Adipose tissue (tissue), 3 donors: Measurements from ENCODE around the gene COX19. TPM values are rescaled to one million over a fixed set of nuclear protein-coding genes. Genes with fewer than 3 reads are reported as not detected.
"Not testable (repeated sequence)": the region's sequence is repeated elsewhere in the genome, so short reads cannot be mapped to it uniquely, and the experiment has no call there.

Source experiments
- H3K27ac ChIP-seq: one replicate; pipeline ENCODE4 v1.5.1; 2013; ENCODE audit warnings: low read depth, low read length
- WGBS, 3 donors: extraction: QIAGEN DNeasy Blood & Tissue Kit; methylation state at CpG; one replicate each; pipeline ENCODE4 v1.1.7; 2013; 5-methylcytosine and 5-hydroxymethylcytosine counted together
- polyA plus RNA-seq, 3 donors: library from polyadenylated mRNA; stranded (reverse); fragments of 200-250 nt; gene quantifications; one replicate each; pipeline ENCODE4 v1.2.3, GENCODE V29; 2013
- donor health status: healthy with polysubstance abuse.
- donor health status: Bipolar disorder and iron deficiency.
- donor health status: healthy.

Gene COX19
- polyA plus RNA-seq, 3 donors = 3.7 to 5.1 (median 4.8) TPM

GRCh38 chr7:1012004-1012715 is 36.8 kb upstream of the COX19 start:
- 61 to 85% (median 72%) methylated on average over 32 of the region's 32 CpGs for WGBS, 3 donors
- no peak overlapping the region for H3K27ac ChIP-seq

GRCh38 chr7:1011297-1012003 is 36.1 kb upstream of the COX19 start:
- H3K27ac ChIP-seq = no peak overlapping the region
- 80 to 84% (median 83%) methylated on average over 13 of the region's 13 CpGs for WGBS, 3 donors

GRCh38 chr7:1010226-1010625 is 34.9 kb upstream of the COX19 start:
- 83 to 87% (median 85%) methylated on average over 13 of the region's 13 CpGs for WGBS, 3 donors

GRCh38 chr7:1009747-1010146 is 34.4 kb upstream of the COX19 start:
- 92 to 94% (median 93%) methylated on average over 21 to 22 of the region's 22 CpGs for WGBS, 3 donors
- H3K27ac ChIP-seq = no peak overlapping the region

More at GRCh38 chr7:1010226-1010625, 34.9 kb upstream of the COX19 start:
- H3K27ac ChIP-seq = no peak overlapping the region

- H3K27ac ChIP-seq = no peak overlapping the region
- WGBS, 3 donors = 93 to 95% (median 94%) methylated on average over 37 of the region's 37 CpGs
Observed at GRCh38 chr7:1008733-1009363, 33.5 kb upstream of the COX19 start.

- WGBS, 3 donors = 81 to 87% (median 84%) methylated on average over 14 to 15 of the region's 15 CpGs
- H3K27ac ChIP-seq = no peak overlapping the region
Observed at GRCh38 chr7:1007901-1008300, 32.6 kb upstream of the COX19 start.

- H3K27ac ChIP-seq = no peak overlapping the region
- WGBS, 3 donors = 92 to 95% (median 94%) methylated on average over 21 of the region's 21 CpGs
Observed at GRCh38 chr7:1005303-1005702, 30.0 kb upstream of the COX19 start.

- no peak overlapping the region for H3K27ac ChIP-seq
- WGBS, 3 donors = 83 to 87% (median 84%) methylated on average over 30 to 32 of the region's 32 CpGs
Observed at GRCh38 chr7:1004018-1004852, 28.9 kb upstream of the COX19 start.

- 85 to 94% (median 89%) methylated on average over 1 to 3 of the region's 7 CpGs for WGBS, 3 donors
- H3K27ac ChIP-seq = not testable (repeated sequence)
Observed at GRCh38 chr7:1002445-1002844, 27.1 kb upstream of the COX19 start.

- not testable (repeated sequence) for H3K27ac ChIP-seq
- WGBS, 3 donors = 91 to 95% (median 93%) methylated on average over 3 to 4 of the region's 4 CpGs
Observed at GRCh38 chr7:1002026-1002425, 26.7 kb upstream of the COX19 start.

GRCh38 chr7:1001069-1001770 is 25.9 kb upstream of the COX19 start:
- WGBS, 3 donors = 86 to 92% (median 91%) methylated on average over 13 to 14 of the region's 14 CpGs

GRCh38 chr7:999941-1000935 is 24.9 kb upstream of the COX19 start:
- H3K27ac ChIP-seq = no peak overlapping the region
- 88 to 93% (median 92%) methylated on average over 38 to 52 of the region's 52 CpGs for WGBS, 3 donors

More at GRCh38 chr7:1001069-1001770, 25.9 kb upstream of the COX19 start:
- not testable (repeated sequence) for H3K27ac ChIP-seq

- H3K27ac ChIP-seq = no peak overlapping the region
- 83 to 90% (median 89%) methylated on average over 28 of the region's 28 CpGs for WGBS, 3 donors
Observed at GRCh38 chr7:999149-999879, 24.0 kb upstream of the COX19 start.

GRCh38 chr7:997404-998395 is 22.4 kb upstream of the COX19 start:
- H3K27ac ChIP-seq = no peak overlapping the region
- 86 to 87% (median 87%) methylated on average over 43 to 45 of the region's 45 CpGs for WGBS, 3 donors
